ENCODE results near the gene PROM2. TPM values are rescaled to one million over a fixed set of nuclear protein-coding genes. Genes with fewer than 3 reads are reported as not detected.

The PROM2 gene
- total and polyA plus RNA-seq, 2 donors (not counting 3 experiments of a cell fraction or from before 2014, with no cell fraction given): 0.39 to 0.60 TPM

DNA sequence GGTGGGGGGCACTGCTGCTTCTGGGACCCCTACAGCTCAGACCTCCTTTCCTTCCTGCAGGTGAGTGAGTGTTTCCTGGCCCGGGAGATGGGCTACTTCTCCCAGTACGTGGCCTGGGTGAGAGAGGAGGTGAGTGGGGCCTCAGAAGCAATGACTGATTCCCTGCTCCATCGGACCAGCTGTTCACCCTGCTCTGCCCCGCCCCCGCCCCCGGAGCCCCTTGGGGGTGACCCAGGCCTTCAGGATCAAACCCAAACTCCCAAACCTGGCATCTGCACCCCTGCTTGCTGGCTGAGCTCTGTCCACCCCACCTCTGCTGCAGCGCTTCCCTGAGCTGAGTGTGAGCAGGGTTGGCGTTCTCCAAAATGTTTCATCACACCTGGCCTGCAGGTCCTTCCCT lies 13.1 kb downstream of the PROM2 start:
- ChIA-PET CTCF (no interaction called here), POLR2A (no interaction called here)
- Histone ChIP-seq H4K20me1 (replicated peaks; ENCODE audit: control insufficient read depth, extremely low read depth, insufficient read depth, low read length) (no peaks in the 10 kb centered on the region), H3K4me2 (ENCODE audit: insufficient read depth, low read length) (no peak overlapping the region), H3K4me3 (replicated peaks in 1 of 3; ENCODE audit: insufficient read depth in 1 of 3, low read depth in 1 of 3, low read length in 3 of 3) (no peak overlapping the region), H3K9ac (replicated peaks; ENCODE audit: extremely low read depth, insufficient read depth, low read length) (no peak overlapping the region), H3K27ac (ENCODE audit: insufficient read depth, low read depth, low read length) (no peak overlapping the region), H3K4me1 (ENCODE audit: control insufficient read depth, extremely low read depth, insufficient read depth, low read length) (no peaks in the 10 kb centered on the region), H3K9me1 (replicated peaks; ENCODE audit: control insufficient read depth, extremely low read depth, insufficient read depth, low read length) (no peaks in the 10 kb centered on the region), H3K27me3 (ENCODE audit: control insufficient read depth in 2 of 2, insufficient read depth in 2 of 2, low read length in 2 of 2) (no peaks in the 10 kb centered on the region), H3K36me3 (ENCODE audit: control insufficient read depth in 2 of 2, extremely low read depth in 1 of 2, insufficient read depth in 2 of 2, low read length in 2 of 2) (no peaks in the 10 kb centered on the region), H3K9me3 (replicated peaks; ENCODE audit: control insufficient read depth, insufficient read depth, low read length) (no peaks in the 10 kb centered on the region), H2AFZ (ENCODE audit: low read depth, low read length) (no peak overlapping the region), H3K79me2 (ENCODE audit: control insufficient read depth, insufficient read depth, low read length) (no peaks in the 10 kb centered on the region)
- DNase-seq (ENCODE audit: low read depth, low spot score) (no peak), FAIRE-seq (no peak)
- dilution Hi-C loops (cut with MboI; ENCODE audit: extremely low pct_ligation_motif_present, low sequenced_read_pairs) (no loop called here), intact Hi-C loops (cut with micrococcal nuclease) (no loop called here)
- no peak for TF ChIP-seq GATA2 (IDR thresholded peaks at IDR 0.05; ENCODE audit: insufficient read depth, insufficient read length, low read depth, low read length)
- TF ChIP-seq JUN (IDR thresholded peaks at IDR 0.05; ENCODE audit: borderline replicate concordance, insufficient read depth, insufficient read length, low read depth): no peak
- TF ChIP-seq EZH2 (IDR thresholded peaks at IDR 0.05; ENCODE audit: borderline replicate concordance, low read depth, low read length, severe bottlenecking): no peak
- no peak for TF ChIP-seq MYC (IDR thresholded peaks at IDR 0.05; ENCODE audit: low read depth, low read length)
- no peak for TF ChIP-seq POLR2AphosphoS5 (IDR thresholded peaks at IDR 0.05; ENCODE audit: insufficient read depth, low read depth, low read length)
- no peak for TF ChIP-seq FOS (IDR thresholded peaks at IDR 0.05; ENCODE audit: borderline replicate concordance, insufficient read depth, low read length)
- no peak for TF ChIP-seq POLR2A (IDR thresholded peaks at IDR 0.05; ENCODE audit: low read depth, low read length)
- TF ChIP-seq, protein P1, sequence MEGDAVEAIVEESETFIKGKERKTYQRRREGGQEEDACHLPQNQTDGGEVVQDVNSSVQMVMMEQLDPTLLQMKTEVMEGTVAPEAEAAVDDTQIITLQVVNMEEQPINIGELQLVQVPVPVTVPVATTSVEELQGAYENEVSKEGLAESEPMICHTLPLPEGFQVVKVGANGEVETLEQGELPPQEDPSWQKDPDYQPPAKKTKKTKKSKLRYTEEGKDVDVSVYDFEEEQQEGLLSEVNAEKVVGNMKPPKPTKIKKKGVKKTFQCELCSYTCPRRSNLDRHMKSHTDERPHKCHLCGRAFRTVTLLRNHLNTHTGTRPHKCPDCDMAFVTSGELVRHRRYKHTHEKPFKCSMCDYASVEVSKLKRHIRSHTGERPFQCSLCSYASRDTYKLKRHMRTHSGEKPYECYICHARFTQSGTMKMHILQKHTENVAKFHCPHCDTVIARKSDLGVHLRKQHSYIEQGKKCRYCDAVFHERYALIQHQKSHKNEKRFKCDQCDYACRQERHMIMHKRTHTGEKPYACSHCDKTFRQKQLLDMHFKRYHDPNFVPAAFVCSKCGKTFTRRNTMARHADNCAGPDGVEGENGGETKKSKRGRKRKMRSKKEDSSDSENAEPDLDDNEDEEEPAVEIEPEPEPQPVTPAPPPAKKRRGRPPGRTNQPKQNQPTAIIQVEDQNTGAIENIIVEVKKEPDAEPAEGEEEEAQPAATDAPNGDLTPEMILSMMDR (IDR thresholded peaks at IDR 0.05; ENCODE audit: extremely low read depth in 1 of 2, insufficient read depth in 1 of 2, low read depth in 1 of 2, low read length in 2 of 2): no peak
- TF ChIP-seq, protein P2, sequence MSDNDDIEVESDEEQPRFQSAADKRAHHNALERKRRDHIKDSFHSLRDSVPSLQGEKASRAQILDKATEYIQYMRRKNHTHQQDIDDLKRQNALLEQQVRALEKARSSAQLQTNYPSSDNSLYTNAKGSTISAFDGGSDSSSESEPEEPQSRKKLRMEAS (IDR thresholded peaks at IDR 0.05; ENCODE audit: insufficient read depth, insufficient read length): no peak
- BruUV-seq (replicated peaks): no TSS peak
